Renal cortical epithelial cell (primary cell): ENCODE measurements around the gene UEVLD. TPM values are rescaled to one million over a fixed set of nuclear protein-coding genes. Genes with fewer than 3 reads are reported as not detected.
"Not testable (repeated sequence)": the region's sequence is repeated elsewhere in the genome, so short reads cannot be mapped to it uniquely, and the experiment has no call there.

Source experiments
- DNase-seq: peaks from one replicate; pipeline ENCODE4 v3.0.0-alpha.2; 2011; ENCODE audit warnings: low read depth
- total RNA-seq: library from RNA; depleted of rRNA; stranded (reverse); fragments of >200 nt; gene quantifications from 2 replicates; pipeline ENCODE4 v1.2.3, GENCODE V29; 2014

The UEVLD gene
- 46.6 and 75.0 TPM in 2 replicates for total RNA-seq

DNA sequence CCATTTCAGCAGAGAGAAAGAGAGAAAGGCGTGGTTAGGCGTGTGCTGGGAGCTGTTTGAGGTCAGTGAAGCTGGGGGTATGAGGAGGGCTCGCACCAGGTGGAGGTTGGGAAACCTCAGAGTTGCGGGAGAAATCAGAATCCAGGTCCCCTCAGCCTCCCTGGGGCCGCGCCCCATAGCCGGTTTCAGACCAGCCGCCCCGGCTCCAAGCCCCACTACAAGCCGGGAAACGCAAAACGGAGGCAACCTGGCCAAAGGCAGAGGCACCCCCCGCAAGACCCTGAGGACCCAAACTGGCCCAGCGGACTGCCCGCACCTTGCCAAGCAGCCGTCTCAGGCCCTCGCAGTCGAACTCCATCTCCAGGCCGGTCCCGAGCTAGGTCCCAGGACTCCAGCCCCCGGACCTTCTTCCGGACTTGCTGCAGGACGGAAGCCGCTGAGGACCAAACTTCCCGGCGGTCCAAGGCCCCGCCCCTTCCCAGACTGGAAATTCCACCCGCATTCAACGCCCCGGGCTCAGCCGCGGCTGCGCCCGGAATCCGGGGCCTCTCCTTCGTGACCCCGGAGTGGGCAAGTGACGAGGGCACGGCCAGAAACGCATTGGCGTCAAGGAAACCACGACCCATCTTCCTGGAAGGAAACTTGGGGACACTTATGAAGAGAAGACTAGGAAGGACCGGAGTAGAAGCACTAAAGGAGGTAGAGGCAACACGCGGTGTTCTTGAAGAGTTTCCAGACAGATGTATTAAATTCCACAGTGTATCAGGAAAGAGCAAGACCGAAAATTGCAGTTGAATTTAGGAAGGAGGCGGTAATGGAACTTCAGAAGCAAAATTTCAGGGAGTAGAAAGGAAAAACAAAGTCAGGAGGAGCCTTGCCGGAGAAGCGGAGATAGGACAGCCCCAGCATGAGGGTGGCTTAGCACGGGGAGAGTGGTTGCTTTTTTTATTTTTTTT lies at the start of gene UEVLD:
Gene UEVLD, minus strand, starts transcription at position 438 of the 956 bp plus-strand sequence. Its CDS starts 80 bp downstream, at position 358.
- peak; percentile 78 for DNase-seq

DNA sequence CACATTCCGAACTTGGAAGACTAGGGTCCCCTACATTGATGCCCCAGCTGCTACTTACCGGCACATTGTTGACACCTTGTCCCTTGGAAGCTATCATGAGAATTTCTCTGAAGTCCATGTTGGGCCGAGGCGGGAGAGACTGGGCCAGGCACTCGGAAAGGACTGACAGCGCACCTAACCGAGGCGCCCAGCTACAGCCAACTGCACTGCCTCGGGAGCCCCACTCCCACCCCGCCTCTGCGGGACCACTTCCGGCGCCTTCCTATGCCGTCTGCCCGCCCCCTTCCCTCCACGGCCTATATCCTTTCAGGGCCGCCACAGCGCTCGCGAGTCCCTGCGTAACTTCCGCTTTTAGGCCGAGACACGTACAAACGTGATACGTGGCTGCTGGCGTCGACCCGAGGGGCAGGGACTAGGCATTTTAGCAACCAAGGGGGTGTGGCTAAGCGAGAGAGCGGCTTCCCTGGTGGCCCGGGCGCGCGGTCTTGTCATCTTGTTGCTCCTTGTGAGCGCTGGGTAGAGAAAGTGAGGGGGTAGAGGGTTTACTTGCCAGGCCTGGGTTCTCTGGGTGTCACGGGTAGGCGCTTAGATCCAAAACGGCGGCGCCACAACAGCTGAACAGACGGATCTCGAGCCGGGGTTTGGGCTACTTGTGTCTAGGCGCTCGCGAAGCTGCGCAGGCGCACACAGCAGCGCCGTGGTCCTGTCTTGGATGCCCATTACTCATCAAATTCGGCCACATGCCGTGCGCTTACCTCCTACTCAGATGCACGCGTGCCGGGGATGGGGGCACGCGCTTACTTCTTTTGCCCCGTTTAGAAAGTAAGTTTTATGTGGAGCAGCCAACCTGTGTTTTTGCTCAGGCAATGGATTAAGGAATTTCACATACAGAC lies 45.9 kb upstream of the UEVLD start, which contains the start of gene SPTY2D1:
Gene SPTY2D1, minus strand, starts transcription at position 203 of the 893 bp plus-strand sequence. Its CDS starts 85 bp downstream, at position 118.
- peak; percentile 97 for DNase-seq

DNA sequence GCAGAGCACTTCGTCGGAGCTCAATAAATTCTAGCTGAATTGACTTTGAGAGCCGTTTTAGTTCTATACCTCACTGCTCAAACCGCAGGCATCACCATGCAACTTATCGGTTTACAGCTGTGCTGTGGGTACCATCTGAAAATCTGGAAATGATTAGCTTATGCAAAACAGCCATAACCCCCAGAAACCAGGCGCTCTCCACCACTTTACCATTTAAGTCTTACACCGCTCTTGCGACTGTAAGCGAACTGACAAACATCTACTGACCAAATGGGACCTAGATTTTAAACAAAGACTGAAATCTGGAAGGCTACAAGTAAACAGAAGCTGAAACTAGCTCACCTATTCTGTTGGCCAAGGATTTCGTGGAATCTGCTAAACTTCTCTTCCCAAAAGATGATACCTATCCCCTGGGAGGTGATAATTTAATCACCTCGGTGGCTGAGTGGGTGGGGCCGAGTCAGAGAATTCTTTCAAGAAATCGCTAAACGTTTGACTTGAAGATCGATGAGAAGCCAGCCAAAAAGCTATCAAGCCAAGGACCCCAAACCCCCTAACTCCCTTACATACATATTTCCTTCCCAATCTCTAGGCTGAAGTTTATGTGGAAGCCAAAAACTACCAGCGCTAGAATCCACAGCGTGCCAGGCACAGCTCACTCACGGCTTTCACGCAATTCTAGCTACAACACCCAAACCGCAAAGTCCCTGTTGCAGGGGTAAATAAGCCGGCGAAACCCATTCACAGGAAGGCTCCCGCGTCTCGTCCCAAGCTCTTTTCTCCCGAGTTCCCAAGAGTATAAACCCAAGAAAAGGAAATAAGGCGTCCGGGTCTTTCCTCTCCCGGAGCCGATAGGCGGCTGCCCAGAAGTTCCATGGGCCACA lies 45.0 kb upstream of the UEVLD start:
- peak; percentile 21 for DNase-seq

DNA sequence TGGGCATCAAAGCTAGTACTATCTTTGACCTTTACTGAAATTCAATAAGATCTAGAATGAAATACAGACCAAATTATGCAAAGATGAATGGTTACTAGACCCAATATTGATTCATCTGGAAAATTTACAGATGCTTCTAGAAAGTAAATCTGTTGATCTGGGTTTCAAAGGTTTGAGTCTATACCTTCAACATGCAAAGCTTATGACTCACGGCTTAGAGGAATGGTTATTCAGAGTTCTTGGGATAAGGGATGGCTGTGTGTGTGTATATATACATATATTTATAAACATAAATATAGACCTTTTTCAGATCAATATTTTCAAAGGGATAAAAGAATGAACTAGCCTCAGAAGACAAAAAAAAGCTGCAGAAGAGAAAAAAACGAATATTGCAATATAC lies 44.3 kb upstream of the UEVLD start:
- DNase-seq, result no peak

DNA sequence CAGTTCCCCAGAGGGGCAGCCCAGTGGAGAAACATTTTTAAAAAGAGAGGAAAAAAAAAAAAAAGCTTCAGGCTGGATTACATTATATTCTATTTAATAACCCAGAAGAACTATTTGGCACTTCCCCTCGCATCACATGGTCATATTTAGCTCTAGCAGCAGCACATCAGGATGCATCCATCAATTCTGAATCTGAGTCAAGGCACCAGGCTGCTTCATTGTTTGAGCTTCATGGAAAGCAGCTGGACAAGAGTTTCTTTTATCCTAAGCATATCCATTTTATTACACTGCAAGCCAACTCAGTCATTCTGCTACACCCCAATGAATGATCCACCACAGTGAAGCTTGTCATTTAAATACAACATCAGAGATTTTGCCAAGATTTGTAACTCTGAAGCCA lies 35.6 kb upstream of the UEVLD start:
- DNase-seq, result no peak

DNA sequence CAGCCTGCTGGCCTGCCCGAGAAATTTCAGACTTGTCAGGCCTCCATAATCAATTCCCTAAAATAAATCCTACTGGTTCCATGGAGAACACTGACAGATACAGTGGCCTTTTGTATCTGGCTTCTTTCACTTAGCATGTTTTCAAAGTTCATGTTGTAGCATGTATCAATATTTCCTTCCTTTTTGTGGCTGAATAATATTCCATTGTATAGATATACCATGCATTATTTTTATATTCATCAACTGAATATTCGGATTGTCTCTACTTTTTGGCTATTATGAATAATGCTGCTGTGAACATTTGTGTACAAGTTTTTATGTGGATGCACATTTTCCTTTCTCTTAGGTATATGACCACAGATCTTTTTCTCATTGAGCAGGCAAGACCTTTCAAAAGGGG lies 35.2 kb upstream of the UEVLD start:
- no peak for DNase-seq

DNA sequence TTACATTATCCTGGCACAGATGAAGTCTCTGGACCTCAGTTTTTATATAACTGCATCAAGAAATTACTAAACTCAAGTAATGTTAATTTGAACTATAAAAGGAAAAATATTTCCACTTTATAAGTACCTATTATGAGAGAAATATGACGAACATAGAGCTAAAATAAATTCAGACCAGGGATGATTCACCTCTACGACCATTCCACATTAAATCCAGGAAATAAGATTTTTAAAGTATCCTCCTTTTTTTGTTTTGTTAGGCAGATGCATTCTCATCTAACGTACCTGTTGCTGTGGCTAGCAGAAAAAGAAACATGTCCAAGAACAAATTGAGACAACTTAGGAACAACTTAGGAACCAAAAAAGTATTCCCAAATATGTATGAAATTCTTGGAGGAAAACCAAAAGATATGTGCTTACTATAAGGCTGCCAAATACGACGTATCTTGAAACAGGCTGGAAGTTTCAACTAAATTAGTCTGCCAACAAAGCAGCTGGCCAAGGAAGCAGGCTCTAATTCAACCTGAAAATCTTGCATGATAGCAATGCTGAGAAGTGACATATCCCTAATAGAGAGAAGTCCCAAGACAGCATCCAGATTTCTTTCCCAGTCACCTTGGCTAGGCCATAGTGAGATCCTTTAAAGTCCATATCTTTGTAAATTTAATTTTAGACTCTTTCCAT lies 29.9 kb upstream of the UEVLD start:
- no peak for DNase-seq

DNA sequence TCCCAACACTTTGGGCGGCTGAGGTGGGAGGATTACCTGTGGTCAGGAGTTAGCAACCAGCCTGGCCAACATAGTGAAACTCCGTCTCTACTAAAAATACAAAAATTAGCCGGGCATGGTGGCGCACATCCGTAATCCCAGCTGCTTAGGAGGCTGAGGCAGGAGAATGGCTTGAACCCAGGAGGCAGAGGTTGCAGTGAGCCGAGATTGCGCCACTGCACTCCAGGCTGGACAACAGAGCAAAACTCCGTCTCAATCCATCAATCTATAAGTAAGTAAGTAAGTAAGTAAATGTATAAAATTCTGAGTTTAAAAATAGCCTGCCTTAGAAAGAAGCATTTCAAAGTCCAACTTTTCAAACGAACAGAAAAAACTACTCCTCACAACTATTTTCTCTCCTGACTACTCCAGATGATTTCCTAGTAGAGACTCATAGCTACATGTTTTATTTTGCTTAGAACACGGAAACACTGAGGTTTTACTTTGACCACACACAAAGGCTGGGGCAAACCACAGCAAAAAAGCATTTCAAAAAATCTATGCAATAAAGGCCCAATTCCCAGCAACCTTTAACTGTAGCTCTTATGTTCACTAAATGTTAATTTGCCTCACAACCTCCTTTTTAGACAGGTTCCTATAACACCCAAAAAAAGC lies 29.3 kb upstream of the UEVLD start:
- DNase-seq, result peak; percentile 45

DNA sequence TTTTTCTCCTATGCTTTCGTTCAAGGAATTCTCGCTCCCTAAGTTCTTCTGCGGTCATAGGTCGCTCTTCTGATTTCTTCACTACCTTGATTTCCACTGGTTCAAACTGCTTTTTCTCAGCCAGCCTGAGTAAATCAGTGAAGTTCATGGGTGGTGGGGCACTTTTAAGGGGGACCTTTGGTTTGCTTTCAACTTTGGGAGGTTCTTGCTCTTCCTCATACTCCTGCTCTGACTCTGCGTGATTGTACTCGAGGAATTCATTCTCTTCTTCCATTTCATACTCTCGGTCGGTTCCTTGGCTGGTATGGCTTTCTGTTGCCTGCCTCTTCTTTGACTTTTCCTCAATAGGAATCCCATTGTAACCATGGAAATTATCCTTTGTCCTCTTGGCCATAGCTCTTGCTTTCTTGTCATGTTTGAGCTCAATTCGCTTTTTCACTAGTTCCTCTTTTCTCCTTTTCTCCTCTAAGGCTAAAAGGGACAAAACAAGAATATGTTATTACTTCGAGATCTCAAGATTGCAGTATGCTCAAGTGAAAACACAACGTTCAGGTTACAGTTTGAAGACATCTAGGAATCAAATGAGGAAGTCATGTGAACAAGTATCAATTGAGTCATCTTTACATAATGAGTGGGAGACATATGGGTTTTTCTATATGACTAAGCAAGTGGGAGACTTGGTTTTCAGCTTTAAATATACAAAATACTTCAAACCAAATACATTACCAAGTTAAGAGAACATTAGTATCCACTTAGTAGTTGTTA lies 27.3 kb upstream of the UEVLD start:
- DNase-seq, result no peak

DNA sequence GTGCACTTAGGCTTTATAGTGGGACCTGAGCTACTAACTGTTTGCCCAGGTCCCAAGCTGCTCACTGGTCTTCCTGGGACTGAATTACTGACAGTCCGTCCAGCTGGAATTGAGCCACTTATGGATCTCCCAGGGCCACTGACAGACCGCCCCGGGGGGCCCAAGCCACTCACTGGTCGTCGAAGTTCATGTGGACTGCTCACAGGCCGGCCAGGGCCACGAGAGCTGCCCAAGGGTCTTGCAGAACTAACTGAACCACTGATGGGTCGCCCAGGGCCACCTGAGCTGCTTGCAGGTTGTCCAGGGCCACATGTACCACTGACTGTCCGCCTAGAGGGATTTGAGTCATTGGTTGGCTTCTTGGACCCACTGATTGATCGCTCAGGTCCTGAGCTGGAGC lies 26.1 kb upstream of the UEVLD start:
- DNase-seq, result no peak

DNA sequence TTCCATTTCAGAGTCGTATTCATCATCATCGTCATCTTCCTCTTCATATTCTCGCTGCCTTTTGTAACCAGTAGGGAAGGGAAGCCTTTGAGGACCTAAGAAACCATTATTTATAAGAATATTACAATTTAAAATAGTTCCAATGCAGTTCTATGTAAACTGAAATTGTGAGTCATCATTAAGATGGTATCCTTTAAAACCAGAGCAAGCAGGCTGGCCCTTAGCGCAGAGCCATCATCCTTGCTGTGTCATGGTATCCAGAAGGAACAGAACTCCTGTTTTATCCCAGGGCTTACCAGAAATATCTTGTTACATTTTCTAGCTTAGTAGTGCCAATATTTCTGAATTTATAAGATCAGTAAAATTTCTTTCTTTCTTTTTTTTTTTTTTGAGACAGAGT lies 23.9 kb upstream of the UEVLD start:
- DNase-seq, result no peak

DNA sequence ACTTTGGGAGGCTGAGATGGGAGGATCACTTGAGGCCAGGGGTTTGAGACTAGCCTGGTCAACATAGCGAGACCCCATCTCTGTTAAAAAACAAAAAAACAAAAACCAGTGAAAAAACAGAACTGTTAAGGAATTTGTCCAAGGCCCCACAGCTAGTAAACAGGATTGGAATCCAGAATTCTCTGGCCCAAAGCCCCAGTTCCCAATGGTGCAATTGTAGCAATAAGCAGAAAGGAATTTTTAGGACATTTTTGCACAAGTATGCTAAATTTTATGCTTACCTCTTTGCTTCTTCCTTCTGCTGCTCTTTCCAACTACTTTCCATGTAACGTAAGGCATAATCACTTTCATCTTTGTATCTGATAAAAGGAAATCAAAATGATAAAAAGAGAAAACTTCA lies 22.7 kb upstream of the UEVLD start:
- no peak for DNase-seq

DNA sequence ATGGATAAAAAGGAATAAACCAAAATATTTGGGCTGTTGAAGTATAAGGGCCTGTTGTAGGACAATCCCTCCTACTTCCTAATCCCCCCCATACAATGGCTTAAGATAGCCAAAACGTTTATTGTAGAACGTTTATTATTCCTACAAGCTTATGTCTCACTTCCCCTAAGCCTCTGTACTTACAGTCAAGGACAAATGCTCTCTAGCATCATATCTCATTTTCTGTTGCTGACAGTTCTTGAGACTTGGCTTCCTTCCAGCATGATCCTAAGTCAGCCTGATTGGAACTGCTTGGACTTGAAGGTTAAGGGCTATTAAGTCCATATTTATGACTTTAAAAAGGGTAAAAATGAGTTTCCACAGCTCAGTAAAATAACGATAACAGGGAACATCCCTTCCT lies 19.8 kb upstream of the UEVLD start:
- DNase-seq, result no peak

DNA sequence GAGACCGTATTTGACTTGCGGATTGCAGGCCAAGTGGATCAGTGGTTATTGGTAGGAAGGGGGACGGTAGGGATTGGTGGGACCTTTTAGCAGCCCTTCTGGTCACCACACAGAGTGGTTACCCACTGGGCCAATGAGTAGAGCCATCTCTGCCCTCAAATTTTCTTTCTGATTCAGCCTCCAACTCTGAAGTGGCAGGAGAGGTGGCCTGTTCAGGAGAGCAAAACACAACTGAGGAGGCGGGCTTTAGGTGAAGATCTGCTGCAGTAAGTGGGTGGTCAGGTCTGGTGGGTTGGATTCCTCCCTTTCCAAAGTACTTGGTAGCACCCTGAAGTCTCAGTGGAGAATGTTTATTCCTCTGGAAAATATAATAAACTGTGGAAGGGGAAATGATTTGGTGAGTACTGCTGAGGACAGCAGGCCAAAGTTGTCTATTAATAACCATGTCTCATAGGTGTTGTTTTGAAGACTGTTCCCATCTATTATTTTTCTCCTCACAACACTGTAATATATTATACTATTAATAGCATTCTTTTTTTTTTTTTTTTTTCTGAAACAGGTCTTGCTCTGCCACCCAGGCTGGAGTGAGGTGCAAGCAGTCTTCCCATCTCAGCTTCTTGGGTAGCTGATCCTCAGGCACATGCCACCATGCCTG lies 12.5 kb upstream of the UEVLD start:
- no peak for DNase-seq

DNA sequence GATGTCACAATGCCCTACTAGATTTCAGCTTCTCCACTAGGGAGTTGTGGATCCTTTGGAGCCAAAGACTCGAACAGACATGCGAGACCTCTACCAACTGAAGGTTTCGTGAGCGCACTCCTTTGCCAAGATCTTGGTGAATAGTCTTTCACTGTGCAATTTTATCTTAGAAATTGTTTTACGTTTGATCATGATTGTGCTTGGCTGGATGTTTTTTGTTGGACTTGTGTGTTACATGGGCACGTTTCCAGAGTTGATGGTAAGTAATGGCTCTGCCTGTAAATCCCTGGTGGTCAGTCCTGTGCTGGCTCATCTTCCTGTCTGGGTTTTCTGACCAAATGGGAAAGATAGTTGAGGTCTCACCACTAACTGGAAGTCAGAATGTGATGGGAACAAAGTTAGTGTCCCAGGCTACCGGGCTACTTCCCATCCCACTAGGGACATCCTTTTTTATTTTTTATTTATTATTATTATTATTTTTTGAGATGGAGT lies 11.3 kb upstream of the UEVLD start, which contains the start of gene MISFA:
Gene MISFA, plus strand, starts transcription at position 51 of the 492 bp plus-strand sequence. Its CDS starts 140 bp downstream, at position 191.
- DNase-seq, result no peak

DNA sequence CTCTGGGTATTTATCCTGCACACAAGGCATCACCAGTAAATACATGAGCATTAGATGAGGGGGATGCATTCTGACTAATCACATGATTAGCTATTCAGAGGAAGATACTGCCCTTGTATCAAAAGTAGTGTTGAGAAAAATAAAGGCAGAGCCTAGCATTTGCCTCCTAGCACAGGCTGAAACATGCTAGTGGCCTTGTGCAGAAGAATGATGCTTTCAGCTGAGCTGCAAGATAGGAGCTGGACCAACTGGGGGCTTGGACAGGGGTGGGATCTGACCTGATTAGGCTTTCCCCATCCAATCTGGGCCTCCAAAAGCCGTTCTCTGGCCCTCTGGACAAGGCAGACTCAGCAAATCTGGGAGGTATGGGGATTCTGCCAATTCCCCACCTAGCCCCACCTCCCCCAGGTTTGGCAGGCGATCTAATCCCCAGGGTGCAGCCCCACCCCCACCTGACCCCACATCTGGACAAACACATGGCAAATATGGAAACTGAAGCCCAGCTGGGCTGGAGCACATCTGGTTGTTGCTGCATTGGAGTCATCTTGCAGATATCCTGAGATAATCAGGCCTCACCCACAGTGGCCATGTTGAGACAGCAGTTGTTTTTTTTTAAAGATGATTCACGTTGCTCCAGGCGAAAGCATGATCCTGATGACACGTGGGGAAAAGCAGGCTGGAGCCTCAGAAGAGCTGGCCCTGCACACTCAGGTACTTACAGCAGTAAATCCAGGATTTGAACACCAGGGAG lies 6.6 kb upstream of the UEVLD start:
- no peak for DNase-seq

DNA sequence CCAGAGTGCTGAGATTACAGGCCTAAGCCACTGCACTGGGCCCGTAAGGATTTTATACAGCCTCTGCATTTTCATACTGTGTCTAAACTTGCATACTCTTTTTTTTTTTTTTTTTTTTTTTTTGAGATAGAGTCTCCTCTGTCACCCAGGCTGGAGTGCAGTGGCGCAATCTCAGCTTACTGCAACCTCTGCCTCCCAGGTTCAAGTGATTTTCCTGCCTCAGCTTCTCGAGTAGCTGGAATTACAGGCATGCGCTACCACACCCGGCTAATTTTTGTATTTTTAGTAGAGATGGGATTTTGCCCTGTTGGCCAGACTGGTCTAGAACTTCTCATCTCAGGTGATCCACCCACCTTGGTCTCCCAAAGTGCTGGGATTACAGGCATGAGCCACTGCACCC lies 5.6 kb upstream of the UEVLD start:
- DNase-seq, result not testable (repeated sequence)

DNA sequence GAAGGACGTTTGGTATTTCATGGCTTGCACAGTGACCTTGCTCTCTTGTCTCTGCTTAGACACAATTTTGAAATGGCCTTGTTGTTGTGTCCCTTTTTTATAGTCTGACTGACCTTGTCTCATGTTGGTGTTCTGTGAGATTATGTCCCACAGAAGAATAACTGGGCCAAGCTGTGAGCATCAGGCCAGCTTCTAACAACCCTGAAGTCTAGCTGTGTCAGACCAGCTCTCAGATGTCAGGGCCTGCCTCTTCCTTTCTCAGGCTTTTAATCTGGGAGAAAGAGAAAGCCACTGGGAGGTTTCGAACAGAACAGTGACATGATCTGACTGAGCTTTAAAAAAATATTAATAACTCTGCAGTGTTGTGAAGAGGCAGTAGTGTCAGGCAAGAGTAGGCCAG lies 2.0 kb upstream of the UEVLD start:
- no peak for DNase-seq
